Neural progenitor cell (in vitro differentiated cells): Measurements from ENCODE around the gene ARHGAP24.

Source experiments
- CTCF ChIP-seq: fragments of 200-600 bp; sonication (generic); IDR thresholded peaks from 2 replicates; pipeline ENCODE4 v1.5.1; 2017; ENCODE audit warnings: antibody characterized with exemption, mild to moderate bottlenecking
- EZH2 ChIP-seq: fragments of 200-600 bp; sonication (generic); IDR thresholded peaks from 2 replicates; pipeline ENCODE4 v1.6.1; 2017; ENCODE audit warnings: antibody characterized with exemption, mild to moderate bottlenecking, moderate library complexity
- EZH2phosphoT487 ChIP-seq: fragments of 200-600 bp; sonication (generic); IDR thresholded peaks from 2 replicates; pipeline ENCODE4 v1.6.1; 2017; ENCODE audit warnings: antibody characterized with exemption

- no peak for TF ChIP-seq CTCF
- no peak for TF ChIP-seq EZH2
- TF ChIP-seq EZH2phosphoT487 = no peak
These were observed 47.3 kb downstream of the ARHGAP24 start for GRCh38 chr4:85522277-85522676.
